Activated T-cell treated with anti-CD3 and anti-CD28 coated beads, Interleukin-2, amount 50 U/mL, for 48 hours (primary cell): ENCODE data around the gene NACAD.

Experiments
- DNase-seq, 2 experiments: peaks; one replicate each; pipeline ENCODE4 v3.0.0-alpha.2; 2020

The NACAD gene

DNA sequence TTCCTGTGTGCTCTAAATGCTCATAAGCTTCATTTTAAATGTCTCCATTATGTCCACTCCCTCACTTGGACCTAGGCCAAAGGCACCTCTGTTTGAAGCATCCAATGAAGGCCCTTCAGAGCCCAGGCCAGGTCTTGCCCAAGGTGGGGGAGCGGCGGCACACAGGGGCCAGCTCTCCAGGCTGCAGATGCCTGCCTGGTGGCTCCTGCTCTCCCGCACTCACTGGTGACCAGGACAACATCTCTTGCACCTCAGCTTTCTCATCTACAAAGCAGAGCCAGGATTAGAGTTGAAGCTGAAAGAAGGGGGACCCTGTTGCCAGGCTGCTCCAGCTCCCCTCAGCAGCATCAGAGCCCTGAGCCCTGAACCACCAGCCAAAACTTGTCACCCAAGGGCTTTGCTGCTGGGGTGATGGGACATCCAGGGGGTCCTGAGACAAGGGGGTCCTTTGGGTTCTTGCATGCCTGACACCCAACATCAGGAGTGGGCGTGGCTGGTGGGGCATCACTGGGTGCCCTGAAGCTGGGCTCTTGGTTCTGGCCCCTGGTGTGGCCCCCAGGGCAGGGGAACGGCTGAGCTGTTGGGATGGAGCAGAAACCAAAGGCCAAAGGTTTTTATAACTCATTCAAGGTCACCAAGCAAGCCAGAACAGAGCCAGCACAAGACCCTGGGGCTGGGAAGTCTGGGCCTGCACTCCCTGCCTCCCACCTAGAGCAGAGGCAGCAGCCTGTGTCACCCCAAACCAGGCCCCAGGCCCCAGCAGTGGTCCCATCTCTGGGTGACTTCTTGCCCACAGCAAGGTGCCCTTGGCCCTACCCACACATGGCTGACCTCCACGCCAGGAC is 1.2 kb downstream of the NACAD start:
- DNase-seq, result no peak

DNA sequence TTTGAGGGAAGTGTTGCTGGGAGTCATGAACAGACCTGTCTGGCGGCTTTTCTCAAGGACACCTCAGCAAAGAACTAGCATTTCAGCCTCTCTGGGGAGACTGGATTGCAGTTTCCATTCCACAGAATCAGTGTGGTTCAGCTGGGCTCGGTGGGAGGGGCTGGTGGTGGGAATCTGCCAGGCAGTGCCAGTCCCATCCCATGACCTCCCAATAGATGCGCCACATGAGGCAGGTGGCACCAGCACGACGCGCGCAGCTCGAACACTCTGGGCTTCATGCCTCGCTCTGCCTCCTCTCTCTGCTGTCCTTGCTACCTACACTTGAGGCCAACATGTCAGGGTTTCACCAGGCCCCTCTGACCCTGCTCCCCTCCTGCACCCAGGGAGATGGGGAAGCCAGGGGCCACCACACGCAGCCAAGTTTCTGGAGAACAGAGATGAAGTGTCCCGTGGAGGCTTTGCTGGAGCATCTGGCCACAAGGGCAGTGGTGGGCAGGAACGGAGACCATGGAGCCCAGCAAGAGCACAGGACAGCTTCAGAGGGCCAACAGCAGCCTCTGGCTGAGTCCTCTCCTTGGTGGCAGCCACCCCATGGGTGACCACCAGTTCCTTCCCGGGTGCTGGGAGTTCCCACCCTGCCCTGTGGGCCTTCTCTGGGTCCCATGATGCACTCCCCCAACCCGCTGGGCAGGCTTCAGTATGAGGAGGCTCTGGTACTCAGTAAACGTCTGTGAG is 2.3 kb downstream of the NACAD start:
- DNase-seq, result no peak

DNA sequence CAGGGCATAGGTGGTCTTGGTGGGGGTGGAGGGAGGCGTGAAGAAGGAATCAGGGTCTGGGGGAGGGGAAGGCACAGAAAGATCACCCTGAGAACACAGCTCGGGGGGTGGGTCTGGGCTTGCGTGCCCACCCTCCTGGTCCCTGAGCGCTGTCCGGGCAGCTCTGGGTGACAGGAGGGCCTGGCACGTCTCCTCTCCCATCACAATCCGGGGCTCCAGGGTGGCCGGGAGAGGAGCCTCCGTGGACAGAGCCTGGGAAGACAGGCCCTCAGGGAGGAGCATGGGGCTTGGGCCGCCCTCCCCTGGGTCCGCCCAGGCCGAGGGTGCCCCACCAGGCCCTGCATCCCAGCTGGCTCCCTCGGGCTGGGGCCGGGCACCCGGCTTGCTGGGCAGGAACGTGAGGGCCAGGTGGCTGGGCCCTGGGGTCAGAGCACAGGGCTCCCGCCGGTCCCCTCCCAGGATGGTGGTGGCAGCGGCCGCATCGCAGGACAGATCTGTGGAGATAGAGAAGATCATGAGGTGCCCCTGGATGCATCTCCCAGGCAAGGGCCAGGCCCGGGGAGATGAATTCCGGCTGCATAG is 3.1 kb downstream of the NACAD start:
- DNase-seq, result no peak

DNA sequence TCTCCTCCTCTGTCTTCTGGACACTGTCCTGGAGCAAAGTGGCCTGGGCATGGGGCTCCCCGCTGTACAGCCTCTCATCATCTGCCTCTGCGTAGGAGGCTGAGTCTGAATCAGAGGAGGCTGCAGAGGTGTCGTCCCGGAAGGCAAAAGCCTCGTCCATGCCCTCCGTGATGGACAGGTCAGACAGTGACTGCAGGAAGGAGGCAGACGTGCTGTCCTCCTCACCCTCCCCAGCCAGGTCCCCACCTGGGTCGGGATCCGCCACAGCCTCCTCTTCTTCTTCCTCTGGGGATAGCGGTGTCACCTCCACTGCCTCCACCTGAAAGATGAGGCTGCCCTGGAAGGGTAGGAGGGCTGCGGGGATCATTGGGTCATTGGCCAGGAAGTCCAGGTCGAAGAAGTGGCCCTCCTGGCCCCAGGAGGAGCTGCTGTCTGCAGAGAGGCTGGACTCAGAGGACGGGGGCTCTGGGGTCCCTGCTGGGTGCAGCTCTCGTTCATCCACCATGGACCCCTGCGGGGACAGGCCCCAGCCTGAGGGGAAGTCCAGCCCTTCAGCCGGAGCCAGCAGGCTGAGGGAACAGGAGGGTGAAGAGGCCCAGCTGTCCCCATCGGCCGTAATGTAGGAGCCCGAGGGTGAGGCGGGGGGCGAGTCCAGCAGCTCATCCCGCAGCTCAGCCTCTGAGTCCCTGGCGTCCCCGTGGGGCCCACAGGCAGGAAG is 3.7 kb downstream of the NACAD start:
- DNase-seq, result no peak

DNA sequence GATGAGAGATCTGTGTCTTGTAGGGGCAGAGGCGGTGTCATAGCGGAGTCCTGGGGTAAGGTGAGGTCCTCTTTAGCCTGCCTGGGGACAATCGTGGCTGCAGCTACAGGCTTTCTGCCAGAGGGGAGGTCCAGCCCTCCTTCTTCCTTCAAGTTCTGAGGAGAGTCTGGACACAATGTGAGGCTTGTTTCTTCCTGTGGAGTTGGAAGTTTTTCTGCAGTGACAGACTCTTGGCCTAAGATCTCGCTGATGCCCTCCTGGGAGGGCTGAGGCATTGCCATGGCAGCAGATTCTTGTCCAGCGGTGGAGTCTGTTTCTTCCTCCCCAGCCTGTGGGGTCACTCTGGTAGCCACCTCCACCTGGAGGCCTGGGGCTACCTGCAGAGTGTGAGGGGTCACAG is 4.4 kb downstream of the NACAD start:
- no peak for DNase-seq

DNA sequence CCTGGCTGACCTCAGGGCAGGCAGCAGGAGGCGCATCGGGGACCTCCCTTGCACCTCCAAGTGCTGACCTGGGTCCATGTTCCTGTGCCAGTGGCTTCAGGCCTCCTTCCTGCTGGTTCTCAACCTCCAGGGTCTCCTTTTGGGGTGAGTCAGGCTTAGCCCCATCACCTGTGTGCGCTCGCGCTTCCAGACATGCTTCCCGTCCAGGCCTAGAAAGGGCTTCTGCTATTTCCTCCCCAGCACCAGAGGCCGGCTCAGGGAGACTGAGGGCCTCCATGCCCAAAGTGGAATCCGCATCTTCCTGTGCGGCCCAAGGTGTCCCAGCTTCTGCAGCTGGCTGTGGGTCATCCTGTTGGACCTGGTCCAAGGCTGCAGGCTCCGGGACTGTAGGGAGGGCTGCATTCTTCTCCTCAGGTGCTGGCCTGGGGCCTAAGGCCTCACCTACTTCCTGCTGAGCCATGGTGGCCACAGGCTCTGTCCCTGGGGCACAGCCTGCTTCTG is 5.9 kb downstream of the NACAD start:
- DNase-seq, result no peak

DNA sequence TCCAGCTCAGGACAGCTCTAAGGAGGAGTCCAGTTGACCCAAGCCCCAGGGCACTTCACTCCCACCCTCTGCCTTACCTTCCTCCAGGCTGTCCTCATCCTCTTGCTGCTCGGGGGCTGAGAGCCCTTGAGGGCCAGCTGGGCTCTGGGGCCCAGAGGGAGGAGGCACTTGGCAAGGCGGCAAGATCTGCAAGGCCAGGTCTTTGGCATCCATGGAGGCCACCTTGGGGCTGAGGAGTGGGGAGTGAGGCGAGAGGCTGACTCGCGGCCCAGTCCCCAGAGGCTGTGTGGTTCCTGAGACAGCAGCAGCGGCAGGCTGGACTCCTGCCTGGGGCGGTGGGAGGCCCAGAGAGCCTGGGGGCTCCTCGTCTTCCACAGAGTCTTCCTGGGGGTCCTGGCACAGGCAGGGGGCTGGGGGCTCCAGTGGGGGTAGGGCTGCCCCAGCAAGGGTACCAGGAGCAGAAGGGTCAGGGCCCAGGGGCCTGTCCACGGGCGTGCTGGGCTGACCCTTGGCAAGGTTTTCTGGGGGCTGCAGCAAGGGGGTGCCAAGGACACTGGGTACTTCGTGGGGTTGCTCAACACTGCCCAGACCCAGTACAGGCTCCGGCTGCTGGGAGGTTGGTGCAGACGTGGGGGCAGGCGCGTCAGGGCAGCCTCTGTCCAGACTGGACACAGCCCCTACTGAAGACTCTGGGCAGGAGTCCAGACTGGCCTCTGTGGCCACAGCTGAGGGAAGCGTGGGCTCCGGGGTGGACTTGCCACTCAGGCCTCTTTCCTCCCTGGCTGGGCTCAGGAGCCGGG is 6.5 kb downstream of the NACAD start:
- no peak for DNase-seq

DNA sequence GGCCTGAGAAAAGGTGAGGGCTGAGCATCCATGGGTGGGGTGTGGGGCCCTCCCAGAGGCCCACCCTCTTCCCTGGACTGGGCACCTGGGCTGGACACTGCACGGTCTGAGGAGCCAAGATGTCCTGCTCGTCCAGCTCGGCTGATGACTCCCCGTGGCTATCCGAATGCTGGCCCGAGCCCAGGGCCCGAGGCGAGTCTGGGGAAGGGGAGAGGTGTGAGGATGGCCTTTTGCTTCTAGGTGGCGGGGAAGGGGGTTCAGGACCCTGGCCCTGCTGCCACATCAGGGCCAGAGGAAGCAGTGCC is 7.1 kb downstream of the NACAD start:
- no peak for DNase-seq

DNA sequence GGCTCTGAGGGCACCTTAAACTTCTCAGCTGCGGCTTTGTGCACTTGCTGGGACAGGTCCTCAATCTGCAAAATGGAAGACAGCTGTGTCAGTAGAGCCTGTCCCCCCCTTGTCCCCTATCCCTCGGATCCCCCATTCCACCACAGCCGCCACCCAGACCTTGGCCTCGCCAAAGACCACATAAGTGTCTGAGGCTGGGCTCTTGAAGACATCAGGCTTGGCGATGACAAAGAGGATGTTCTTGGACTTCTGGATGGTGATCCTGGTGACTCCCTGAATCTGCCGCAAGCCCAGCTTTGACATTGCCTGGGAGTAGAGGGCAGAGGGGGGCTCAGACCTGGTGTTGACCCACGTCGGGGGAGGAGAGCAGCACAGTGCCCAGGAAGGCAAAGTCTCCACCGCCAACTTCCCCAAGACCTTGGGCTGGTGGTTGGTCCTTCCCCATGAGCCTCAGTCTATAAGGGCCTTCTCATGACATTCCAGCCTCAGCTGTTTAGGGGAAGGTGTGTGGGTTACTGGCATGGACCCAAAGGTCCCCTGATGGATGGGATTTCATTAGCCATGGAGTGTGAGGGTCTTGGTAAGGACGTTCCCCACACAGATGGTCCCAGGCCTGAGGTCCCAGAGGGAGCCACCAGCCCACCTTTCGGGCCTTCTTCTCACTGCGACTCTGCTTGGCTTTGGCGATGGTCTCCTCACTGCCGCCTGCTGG is 7.7 kb downstream of the NACAD start:
- DNase-seq, result no peak

DNA sequence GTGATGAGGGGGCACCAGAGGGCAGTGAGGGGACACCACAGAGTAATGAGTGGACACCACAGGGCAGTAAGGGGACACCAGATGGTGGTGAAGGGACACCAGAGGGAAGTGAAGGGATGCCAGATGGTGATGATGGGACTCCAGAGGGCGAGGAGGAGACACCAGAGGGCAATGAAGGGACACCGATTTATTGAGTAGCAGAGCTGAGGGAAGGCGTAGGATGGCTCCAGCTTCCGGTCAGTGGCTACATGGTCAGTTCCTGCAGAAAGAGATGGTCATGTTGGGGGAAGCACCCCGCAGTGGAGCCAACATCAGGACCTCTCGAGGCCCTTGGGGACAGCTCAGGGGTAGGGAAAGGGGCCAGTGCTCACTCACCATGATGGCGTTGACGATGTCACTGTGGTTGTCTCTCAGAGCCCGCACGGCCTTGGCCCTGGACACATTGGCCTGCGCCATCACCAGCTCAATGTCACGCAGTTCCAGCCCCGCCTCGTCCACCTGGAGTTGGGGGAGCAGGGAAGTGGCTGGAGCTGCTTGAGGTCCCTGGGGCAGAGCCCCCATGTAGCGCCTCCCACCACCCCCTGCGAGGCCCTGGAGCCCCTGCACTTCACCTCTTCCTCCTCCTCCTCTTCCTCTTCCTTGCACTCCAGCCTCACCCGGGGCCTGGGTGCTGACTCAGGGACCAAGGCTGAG is 8.4 kb downstream of the NACAD start:
- no peak for DNase-seq

DNA sequence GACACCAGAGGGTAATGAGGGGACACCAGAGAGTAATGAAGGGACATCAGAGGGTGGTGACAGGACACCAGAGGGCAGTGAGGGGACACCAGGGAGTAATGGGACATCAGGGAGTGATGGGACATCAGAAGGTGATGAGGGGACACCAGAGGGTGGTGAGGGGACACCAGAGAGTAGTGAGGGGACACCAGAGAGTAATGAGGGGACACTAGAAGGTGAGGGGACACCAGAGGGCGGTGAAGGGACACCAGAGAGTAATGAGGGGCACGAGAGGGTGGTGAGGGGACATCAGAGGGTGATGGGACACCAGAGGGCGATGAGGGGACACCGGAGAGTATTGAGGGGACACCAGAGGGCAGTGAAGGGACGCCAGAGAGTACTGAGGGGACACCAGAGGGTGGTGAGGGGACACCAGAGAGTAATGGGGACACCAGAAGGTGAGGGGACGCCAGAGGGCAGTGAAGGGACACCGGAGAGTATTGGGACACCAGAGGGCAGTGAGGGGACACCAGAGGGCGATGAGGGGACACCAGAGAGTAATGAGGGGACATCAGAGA is 10.6 kb downstream of the NACAD start:
- DNase-seq, result no peak

DNA sequence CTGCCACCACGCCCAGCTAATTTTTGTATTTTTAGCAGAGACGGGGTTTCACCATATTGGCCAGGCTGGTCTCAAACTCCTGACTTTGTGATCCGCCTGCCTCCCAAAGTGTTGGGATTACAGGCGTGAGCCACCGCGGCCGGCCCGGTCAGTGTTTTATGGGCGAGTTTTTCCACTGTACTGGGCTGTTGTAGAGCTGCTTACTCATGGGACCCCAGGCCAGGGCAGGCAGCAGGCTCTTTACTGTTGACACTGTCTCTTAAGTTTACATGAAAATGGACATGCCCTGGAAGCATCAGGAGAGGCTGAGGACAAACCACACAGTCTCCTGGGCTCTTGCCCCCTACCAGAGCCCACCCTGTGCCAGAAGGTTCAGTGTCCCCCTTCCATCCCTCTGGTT is 11.2 kb downstream of the NACAD start:
- DNase-seq, result no peak

DNA sequence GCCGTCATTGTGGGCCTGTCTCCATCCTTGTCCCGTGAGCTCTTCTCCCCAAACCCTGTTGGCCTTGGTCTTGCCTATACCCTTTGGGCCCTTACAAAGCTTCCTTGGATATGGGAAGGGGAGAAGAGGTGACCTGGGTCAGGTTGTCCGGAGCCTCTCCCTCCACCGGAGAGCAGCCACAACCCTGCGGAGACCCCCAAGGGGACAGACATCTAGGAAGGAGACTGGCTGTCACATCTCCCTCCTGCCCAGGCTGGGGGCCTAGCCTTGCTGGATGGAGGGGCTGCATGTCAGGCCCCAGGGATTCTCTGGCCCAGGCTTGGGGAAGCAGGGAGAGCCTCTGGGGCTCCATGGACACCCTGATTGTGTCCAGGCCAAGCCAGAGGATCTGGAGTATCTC is 11.8 kb downstream of the NACAD start:
- no peak for DNase-seq

DNA sequence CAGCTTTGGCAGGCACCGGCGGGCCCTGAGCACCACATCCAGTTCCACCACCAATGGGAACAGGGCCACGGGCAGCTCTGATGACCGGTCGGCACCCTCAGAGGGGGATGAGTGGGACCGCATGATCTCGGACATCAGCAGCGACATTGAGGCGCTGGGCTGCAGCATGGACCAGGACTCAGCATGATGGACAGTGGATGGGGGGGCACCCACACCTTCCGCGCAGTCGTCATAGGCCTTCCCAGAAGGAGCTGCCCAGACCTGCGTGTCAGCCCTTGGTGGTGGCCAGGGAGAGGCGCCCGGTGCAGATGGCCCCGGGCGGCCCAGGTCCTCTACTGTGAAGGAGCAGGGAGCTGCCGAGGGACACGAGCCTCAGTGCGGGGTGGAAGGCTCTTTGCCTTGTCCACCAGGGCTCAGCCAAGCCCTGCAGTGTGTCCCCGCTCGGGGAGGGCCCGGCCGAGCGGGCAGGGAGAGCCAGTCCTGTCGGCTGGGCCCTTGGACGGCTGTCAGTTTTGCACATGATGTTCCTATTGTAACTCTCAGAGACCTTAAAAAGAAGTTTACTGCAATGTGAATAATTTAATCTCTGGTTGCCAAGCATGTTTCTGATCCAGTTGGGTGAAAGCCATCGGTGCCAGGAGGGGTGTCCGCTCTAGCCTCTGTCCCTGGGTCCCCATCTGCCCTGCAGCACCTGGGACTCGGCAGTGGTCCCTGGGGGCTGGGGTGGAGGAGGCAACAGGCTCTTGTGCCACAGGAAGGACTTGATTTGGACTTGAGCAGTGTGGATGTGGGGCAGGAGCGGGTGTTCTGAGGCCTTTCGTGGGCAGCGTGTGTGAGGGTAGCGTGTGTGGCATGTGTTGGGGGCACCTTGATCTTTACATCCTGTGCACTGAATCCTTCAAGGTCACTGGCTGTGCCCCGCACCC is 12.6 kb downstream of the NACAD start:
- DNase-seq, result no peak

DNA sequence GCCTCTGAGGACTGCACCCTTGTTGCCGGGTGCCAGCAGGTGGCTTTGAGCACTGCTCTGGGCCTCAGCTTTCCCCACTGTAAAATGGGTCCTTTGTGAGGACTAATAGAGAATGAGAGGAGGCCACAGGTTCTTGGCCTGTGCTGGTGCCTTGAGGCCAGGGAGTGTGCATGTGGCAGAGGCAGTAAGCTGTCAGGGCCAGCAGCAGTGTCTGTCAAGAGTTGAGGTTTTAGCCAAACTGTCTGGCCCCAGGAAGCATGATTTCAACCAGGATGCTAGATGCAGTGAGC is 13.5 kb downstream of the NACAD start:
- no peak for DNase-seq

DNA sequence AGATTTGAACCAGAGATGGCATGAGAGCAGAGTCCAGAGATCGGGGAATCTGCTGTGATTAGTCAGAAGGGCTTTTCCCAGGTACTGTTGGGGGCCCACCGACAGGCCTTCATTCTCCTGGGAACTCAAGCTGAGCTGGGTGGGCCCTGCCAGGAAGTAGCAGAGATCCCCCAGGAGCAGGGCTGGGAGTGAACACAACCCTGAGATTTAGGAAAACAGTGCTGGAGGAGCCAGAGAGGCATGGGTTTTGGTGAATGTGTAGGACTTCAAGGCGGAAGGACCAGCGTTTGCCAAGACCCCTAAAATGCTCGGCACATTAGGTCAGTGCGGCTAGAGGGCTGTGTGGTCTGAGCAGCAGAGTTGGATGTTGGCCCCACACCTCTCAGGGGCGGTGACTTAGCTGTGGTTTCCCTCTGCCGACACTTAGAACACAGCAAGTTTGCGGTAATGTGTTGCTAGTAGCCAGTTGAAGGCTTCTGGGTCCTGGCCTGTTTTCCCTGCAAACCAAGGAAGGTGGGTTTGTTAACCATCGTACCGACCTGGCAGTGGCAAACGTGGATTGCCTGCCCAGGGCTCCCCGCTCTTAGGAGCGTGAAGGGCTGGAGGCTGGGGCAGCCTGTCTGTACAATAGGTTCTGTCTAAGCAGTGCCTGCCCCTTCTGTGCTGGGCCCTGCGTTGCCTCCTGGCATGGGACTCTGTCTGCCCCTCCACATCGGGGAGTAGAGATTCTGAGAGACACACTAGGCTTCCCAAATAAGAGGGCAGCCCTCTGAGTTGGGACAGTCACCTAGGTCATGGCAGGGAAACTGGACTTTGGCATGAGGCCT is 14.0 kb downstream of the NACAD start:
- no peak for DNase-seq

DNA sequence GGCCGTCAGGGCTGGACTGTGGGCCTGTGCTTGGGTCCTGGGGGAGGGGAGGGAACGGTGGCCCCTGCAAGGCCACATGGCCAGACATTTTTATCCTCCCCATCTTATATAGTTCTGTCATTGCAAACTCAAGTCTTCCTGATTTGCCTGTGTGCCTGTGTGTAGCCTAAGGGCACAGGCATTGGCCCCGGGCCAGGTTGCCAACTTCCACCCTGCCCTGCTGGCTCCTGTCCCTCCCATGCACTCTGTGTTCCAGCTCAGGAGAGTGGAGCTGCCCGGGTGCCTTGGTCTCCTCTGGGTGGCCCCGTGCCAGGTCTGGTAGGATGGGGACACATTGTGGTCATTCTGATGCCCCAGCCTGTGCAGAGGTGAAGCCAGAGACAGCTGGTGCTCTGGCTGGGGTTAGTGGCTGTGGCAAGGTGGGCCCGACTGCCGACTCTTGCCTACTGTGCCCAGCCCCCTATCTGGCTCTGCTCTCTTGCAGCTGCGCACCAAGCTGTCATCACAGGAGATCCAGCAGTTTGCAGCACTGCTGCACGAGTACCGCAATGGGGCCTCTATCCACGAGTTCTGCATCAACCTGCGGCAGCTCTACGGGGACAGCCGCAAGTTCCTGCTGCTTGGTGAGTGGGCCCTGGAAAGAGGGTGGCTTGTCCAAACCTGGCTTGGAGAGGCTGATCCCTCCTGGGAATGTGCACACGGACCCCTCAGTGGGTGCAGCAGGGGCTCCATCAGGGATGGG is 14.8 kb downstream of the NACAD start:
- no peak for DNase-seq

DNA sequence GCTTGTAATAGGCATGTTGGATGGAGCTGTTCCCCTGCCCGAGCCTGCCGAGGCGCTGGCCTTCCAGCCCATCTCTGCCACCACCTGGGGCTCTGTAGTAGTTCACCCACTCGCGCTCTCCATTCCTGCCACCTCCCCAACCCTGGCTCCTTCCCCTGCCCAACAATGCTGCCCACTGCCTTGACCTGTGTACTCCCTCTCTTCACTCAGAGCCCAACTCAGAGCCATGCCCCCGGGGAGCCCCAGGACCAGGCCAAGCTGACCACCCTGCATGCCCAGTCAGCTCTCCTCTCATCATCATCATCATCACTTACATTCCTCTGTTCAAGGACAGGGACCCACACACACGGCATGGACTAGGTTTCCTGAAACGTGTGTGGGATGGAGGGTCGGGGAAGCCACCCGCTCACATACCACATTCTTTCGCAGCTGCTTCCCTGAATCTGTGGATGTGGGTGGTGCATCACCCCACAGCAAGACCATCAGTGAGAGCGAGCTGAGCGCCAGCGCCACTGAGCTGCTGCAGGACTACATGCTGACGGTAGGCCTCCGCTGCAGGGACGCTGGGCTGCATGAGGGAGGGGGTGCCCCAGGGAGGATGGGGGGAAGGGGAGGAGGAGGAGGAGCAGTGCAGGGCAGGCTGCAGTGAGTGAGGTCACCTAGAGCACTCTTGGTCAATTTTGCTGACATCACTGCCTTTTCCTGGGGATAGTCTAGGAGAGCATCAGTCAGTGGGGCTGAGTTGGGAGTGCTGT is 15.6 kb downstream of the NACAD start:
- no peak for DNase-seq
